ENCODE measurements around the gene CD151.

The CD151 gene

GRCh38 chr11:832529-833113 lies at the start of gene CD151:
CD151 (plus strand) TSS chr11:832952; CDS start chr11:836070, 3,118 bp downstream.
- peak within 1 kb of the TSS; percentile 63 for H3K4me3 ChIP-seq (ENCODE audit: low read depth, low read length)
- TF ChIP-seq CTCF (IDR thresholded peaks at IDR 0.05; ENCODE audit: borderline replicate concordance, insufficient read depth, low read depth, low read length): no peak

- TF ChIP-seq CTCF (IDR thresholded peaks at IDR 0.05; ENCODE audit: borderline replicate concordance, insufficient read depth, low read depth, low read length): 0 out of 2 replicates have a peak, but pooled peaks have one; percentile 29
- no peak overlapping the region for H3K4me3 ChIP-seq (ENCODE audit: low read depth, low read length)
Observed at GRCh38 chr11:783581-784015, 49.2 kb upstream of the CD151 start.

GRCh38 chr11:786235-787083 lies 46.3 kb upstream of the CD151 start:
- no peak for TF ChIP-seq CTCF (IDR thresholded peaks at IDR 0.05; ENCODE audit: borderline replicate concordance, insufficient read depth, low read depth, low read length)
- no peak overlapping the region for H3K4me3 ChIP-seq (ENCODE audit: low read depth, low read length)

DNA sequence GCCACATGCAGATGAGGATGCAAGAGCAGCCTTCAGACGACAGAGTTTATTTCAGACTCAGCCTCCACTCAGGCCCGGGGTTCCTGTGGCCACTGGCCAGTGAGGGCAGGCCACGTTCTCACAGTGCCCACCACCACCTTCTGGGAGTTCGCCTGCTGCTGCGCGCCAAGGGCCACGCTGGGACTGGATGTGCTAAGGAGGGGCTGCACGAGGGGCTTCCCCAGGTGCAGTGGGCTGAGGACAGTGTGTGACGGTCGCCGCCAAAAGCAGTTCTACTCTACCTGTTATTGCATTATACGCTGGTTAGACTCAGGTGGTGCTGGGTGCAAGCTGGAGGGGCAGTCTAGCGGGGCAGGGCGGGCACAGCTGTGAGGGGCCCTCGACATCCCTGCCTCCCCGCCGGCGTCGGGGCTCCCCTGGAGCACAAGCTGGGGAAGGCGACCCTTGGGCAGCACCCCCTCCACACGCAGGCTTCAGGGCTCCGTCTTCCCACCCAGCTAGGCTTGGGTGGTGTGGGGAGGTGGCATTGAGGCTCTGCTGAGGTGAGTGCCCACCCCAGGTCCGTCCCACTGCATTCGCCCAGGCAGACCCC lies 45.6 kb upstream of the CD151 start:
- no peak overlapping the region for H3K4me3 ChIP-seq (ENCODE audit: low read depth, low read length)
- no peak for TF ChIP-seq CTCF (IDR thresholded peaks at IDR 0.05; ENCODE audit: borderline replicate concordance, insufficient read depth, low read depth, low read length)

DNA sequence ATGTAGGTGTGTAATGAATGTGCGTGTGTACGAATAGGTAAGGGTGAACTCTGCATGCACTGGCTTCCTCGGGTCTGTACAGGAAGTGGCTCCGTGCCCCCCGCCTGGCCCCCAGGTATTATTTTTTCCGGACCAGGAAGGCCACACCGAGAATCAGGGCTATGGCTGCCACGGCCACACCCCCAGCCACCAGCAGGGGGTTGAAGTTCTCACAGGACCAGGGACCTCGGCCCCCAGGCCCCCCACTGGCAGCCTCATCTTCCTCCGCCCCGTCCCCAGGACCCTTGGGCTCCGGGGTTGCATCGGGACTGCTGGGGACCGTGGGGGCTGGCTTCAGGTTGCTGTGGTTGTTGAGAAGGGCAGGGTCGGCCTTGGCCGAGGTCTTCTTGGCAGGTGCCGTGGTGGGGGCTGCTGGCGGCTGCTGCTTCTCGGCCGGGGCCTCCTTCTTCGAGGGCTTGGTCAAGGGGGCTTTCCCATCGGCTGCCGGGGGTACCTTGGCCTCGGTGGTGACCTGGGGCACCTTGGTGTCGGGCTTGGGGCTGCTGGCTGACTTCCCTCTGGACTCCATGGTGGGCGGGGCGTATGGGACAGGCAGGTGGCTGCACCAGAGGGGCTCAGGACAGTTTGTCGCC lies 44.6 kb upstream of the CD151 start:
- peak; percentile 17; the same call in 1 of the 2 replicates for TF ChIP-seq CTCF (IDR thresholded peaks at IDR 0.05; ENCODE audit: borderline replicate concordance, insufficient read depth, low read depth, low read length)
- H3K4me3 ChIP-seq (ENCODE audit: low read depth, low read length): no peak overlapping the region

DNA sequence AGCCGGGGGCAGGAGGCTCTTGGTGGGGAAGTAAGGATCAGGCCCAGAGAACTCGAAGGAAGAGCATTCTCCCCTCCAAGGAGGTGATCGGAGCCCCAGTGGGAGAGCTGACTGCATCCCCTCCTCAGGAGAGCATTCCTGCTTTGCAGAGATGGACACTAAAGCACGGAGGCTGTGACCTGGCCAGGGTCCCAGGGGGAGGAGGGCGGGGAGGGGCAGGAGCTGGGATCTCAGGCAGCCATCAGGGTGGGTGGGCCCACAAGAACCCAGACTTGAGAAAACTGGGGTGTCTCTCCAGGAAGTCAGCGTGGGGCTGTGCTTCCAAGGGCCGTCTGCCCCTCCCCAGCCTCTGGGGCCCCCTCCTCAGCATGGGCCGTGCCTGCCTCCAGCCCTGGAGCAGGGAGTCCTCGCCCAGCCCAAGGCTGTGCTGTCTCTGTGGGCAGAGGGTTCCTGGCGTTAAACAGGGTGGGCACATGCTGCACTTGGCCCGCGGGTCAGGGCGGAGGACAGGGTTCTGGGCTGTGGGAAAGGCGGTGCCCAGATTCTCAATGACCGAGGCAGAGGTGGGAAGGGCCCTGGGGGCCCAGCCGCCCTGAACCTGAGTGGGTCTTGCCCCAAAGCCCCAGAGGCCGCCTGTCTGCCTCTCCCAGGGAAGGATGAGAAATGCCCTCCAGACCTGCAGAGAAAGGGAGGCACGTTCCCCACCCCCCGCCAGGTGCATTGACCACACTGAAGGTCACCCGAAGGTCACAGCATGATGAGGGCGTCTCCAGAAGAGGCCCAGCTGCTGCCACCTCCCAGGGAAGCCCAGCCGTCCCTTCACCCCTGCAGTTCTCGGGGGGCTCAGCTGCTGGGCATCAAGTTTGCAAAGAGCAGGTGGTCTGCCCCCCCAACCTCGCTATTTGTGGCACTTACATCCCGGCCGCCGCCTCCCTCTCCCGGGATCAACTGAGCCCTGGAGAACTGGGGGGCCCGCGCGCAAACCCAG lies 43.5 kb upstream of the CD151 start:
- H3K4me3 ChIP-seq (ENCODE audit: low read depth, low read length): peak overlapping the region; percentile 49
- no peak for TF ChIP-seq CTCF (IDR thresholded peaks at IDR 0.05; ENCODE audit: borderline replicate concordance, insufficient read depth, low read depth, low read length)

Measured in GM12875 (cell line).